MM.1S (cell line): ENCODE data around the gene ABCA2.

Experiments used
- CTCF ChIP-seq: fragments of 300-600 bp; sonication (generic); IDR thresholded peaks from 2 replicates; pipeline ENCODE4 v1.5.1; 2016; ENCODE audit warnings: antibody characterized with exemption, low read length, mixed read lengths
- EZH2 ChIP-seq: fragments of 300-600 bp; sonication (generic); optimal IDR thresholded peaks from 2 replicates; pipeline ENCODE3; 2017; ENCODE audit warnings: low read depth, mild to moderate bottlenecking, antibody characterized with exemption, low read length, mixed read lengths
- EZH2phosphoT487 ChIP-seq: fragments of 300-600 bp; sonication (generic); IDR thresholded peaks from 2 replicates; pipeline ENCODE4 v1.6.1; 2018; ENCODE audit warnings: antibody characterized with exemption, low read length

GRCh38 chr9:137070201-137070905 lies 42.3 kb upstream of the ABCA2 start, which contains the start of gene SAPCD2:
- TF ChIP-seq EZH2, result no peak
- no peak for TF ChIP-seq CTCF
- no peak for TF ChIP-seq EZH2phosphoT487
